ENCODE data around the gene MAPK12.

The MAPK12 gene

DNA sequence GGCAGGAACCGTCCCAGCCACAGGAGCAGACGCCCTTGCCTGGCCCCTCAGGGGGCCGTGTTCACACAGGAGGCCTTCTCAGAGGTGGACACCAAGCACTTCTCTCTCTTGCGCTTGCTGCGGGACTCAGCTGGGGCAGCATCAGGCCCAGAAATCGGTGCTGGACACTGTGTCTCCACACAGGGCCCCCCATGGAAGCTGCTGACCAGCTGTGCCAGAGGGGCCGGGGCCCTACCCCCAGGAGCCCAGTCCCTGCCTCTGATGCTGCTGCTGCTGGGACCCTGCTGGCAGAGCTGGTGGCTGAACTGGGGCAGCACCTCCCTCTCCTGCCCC, 42.0 kb upstream of the MAPK12 start:
- H3K27ac ChIP-seq, result peak overlapping the region; percentile 95
- peaks cover 31% of the 10 kb centered on the region for H3K79me2 ChIP-seq
- H3K9ac ChIP-seq, result no peak overlapping the region
- H3K4me2 ChIP-seq (ENCODE audit: low read length), result peak overlapping the region; percentile 62
- no peaks in the 10 kb centered on the region for H3K9me3 ChIP-seq (ENCODE audit: control insufficient read depth, low read length)
- peak overlapping the region; percentile 33 for H3K4me3 ChIP-seq (ENCODE audit: low read depth, low read length)
- H3K4me1 ChIP-seq, result peaks cover 25% of the 10 kb centered on the region
- no peak overlapping the region for H2AFZ ChIP-seq
- TF ChIP-seq, protein P1, sequence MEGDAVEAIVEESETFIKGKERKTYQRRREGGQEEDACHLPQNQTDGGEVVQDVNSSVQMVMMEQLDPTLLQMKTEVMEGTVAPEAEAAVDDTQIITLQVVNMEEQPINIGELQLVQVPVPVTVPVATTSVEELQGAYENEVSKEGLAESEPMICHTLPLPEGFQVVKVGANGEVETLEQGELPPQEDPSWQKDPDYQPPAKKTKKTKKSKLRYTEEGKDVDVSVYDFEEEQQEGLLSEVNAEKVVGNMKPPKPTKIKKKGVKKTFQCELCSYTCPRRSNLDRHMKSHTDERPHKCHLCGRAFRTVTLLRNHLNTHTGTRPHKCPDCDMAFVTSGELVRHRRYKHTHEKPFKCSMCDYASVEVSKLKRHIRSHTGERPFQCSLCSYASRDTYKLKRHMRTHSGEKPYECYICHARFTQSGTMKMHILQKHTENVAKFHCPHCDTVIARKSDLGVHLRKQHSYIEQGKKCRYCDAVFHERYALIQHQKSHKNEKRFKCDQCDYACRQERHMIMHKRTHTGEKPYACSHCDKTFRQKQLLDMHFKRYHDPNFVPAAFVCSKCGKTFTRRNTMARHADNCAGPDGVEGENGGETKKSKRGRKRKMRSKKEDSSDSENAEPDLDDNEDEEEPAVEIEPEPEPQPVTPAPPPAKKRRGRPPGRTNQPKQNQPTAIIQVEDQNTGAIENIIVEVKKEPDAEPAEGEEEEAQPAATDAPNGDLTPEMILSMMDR (IDR thresholded peaks at IDR 0.05), result no peak
- H3K27me3 ChIP-seq (ENCODE audit: control insufficient read depth, insufficient read depth, low read length), result no peaks in the 10 kb centered on the region
- H3K36me3 ChIP-seq (ENCODE audit: control insufficient read depth, insufficient read depth, low read length), result no peaks in the 10 kb centered on the region

DNA sequence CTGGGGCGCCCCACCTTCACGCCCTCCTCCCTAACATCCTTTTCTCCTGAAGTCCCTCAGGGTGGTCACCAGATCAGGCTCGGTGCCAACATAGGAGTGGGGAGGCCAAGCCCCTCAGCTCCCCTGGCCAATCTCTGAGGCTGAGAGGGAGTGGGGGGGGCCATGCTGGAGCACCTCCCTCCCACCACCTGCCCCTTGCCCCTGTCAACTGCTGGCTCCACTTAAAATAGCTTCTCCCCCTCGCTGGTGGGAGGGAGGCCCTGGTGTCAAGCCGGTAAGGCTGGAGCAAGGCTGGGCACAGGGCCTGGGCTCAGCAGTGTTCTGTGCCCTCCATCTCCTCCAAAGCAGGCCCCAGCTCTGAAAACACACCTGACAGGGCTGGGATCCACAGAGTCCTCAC, 41.1 kb upstream of the MAPK12 start:
- Histone ChIP-seq H3K36me3 (ENCODE audit: control insufficient read depth, insufficient read depth, low read length) (no peaks in the 10 kb centered on the region), H3K9me3 (ENCODE audit: control insufficient read depth, low read length) (no peaks in the 10 kb centered on the region), H3K4me2 (ENCODE audit: low read length) (no peak overlapping the region), H3K27ac (peak overlapping the region; percentile 95), H3K79me2 (peaks cover 40% of the 10 kb centered on the region), H3K4me1 (peaks cover 28% of the 10 kb centered on the region), H3K4me3 (ENCODE audit: low read depth, low read length) (no peak overlapping the region), H2AFZ (no peak overlapping the region), H3K9ac (no peak overlapping the region), H3K27me3 (ENCODE audit: control insufficient read depth, insufficient read depth, low read length) (no peaks in the 10 kb centered on the region)
- TF ChIP-seq, protein P1 (IDR thresholded peaks at IDR 0.05), result no peak

DNA sequence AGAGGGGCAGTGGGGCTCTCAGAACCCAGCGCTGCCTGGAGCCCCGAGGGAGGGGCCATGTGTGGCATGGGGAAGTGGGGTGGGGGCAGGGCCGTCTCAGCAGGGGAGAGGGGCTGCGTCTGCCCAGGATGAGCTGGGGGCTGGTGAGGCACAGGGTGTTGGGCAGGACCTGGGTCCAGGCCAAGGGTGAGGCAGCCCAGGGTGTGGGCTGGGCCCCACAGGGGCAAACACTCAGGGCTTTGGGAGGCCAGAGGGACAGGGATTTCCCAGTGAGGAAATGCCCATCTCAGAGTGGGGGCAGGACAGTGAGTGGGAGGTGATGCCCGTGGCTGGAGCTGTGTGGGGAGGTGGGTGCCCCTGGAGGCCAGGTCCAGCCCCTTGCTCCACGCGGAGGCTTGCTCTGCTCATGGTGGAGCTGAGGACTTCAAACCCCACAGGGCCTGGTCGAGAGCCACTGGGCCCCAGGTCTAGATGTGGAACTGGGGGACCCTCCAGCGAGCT, 40.6 kb upstream of the MAPK12 start:
- H3K9ac ChIP-seq, result no peak overlapping the region
- H3K4me3 ChIP-seq (ENCODE audit: low read depth, low read length), result no peak overlapping the region

DNA sequence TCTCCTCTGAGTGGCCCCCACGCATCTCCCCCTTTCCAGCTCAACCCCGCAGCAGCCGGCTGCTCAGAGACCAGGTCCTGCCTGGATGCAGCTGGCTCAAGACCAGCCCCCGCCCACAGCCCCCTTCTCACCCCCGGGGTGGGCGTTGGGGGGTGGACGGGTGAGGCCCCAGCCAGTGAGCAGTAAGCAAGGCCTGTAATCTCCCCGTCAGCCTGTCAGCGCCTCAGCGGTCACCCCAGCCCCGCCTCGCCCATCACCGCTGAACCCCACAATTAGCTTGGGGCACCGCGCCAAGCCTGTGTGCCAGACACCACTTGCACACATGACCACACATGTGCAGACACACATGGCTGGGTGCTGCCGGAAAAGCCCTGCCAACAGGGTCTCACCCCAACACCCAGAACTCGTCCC, 40.1 kb upstream of the MAPK12 start:
- Histone ChIP-seq H3K9ac (no peak overlapping the region), H3K9me3 (ENCODE audit: control insufficient read depth, low read length) (no peaks in the 10 kb centered on the region), H3K4me1 (peaks cover 34% of the 10 kb centered on the region), H2AFZ (no peak overlapping the region), H3K36me3 (ENCODE audit: control insufficient read depth, insufficient read depth, low read length) (no peaks in the 10 kb centered on the region), H3K79me2 (peaks cover 45% of the 10 kb centered on the region), H3K27me3 (ENCODE audit: control insufficient read depth, insufficient read depth, low read length) (no peaks in the 10 kb centered on the region), H3K4me2 (ENCODE audit: low read length) (no peak overlapping the region), H3K27ac (peak overlapping the region; percentile 95), H3K4me3 (ENCODE audit: low read depth, low read length) (no peak overlapping the region)
- TF ChIP-seq, protein P1 (IDR thresholded peaks at IDR 0.05), result no peak

More for the DNA sequence above, 40.6 kb upstream of the MAPK12 start:
- Histone ChIP-seq H3K36me3 (ENCODE audit: control insufficient read depth, insufficient read depth, low read length) (no peaks in the 10 kb centered on the region), H3K79me2 (peaks cover 45% of the 10 kb centered on the region), H3K9me3 (ENCODE audit: control insufficient read depth, low read length) (no peaks in the 10 kb centered on the region), H3K4me1 (peaks cover 32% of the 10 kb centered on the region), H3K4me2 (ENCODE audit: low read length) (no peak overlapping the region), H2AFZ (no peak overlapping the region), H3K27me3 (ENCODE audit: control insufficient read depth, insufficient read depth, low read length) (no peaks in the 10 kb centered on the region), H3K27ac (peak overlapping the region; percentile 95)
- TF ChIP-seq, protein P1 (IDR thresholded peaks at IDR 0.05), result no peak

DNA sequence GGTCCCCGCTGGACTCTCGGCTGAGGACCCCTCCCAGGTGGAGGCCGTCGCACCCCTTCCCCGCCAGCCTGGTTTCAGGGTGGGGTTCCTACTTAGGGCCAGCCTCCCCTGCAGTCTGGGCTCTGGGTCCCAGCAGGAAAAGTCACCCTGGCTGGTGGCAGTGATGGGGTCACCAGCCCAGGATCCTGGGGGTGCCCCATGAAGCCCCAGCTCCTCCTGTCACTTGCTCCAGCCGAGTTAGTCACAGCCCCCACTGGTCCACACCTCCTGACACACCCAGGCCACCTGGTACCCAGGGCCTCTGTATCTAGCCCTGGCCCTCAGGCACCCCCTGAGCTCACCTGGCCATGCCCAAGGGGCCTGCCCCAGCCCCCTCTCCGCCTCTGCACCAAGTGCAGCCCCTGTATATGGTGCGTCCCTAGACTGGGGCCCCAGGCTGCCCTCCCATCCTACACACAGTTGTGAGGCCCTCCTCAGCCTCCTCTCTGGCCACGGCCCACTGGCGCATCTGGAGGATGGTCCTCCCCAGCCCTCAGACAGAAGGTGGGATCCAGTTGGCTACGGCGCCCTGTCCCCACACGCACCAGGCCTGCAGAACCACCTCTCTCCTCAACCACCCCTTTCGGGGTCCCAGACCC, 39.3 kb upstream of the MAPK12 start:
- Histone ChIP-seq H3K79me2 (peaks cover 45% of the 10 kb centered on the region), H3K36me3 (ENCODE audit: control insufficient read depth, insufficient read depth, low read length) (no peaks in the 10 kb centered on the region), H3K27me3 (ENCODE audit: control insufficient read depth, insufficient read depth, low read length) (no peaks in the 10 kb centered on the region), H2AFZ (no peak overlapping the region), H3K4me1 (peaks cover 35% of the 10 kb centered on the region), H3K27ac (no peak overlapping the region), H3K9ac (no peak overlapping the region), H3K4me2 (ENCODE audit: low read length) (no peak overlapping the region), H3K4me3 (ENCODE audit: low read depth, low read length) (no peak overlapping the region), H3K9me3 (ENCODE audit: control insufficient read depth, low read length) (no peaks in the 10 kb centered on the region)
- TF ChIP-seq, protein P1 (IDR thresholded peaks at IDR 0.05), result no peak
